Activated gamma-delta T cell treated with Interleukin-2 at 50 U/mL for 16 hours (primary cell): Measurements from ENCODE around the gene CFAP57.

Experiments used
- DNase-seq: peaks from one replicate; pipeline ENCODE4 v3.0.0-alpha.2; 2020

The CFAP57 gene

GRCh38 chr1:43279666-43280065 is 107.5 kb downstream of the CFAP57 start:
- no peak for DNase-seq

- DNase-seq, result no peak
Measured at GRCh38 chr1:43280692-43281091, 108.6 kb downstream of the CFAP57 start.

- DNase-seq, result no peak
Measured at GRCh38 chr1:43282220-43283195, 110.4 kb downstream of the CFAP57 start.

GRCh38 chr1:43284065-43284464 is 111.9 kb downstream of the CFAP57 start:
- no peak for DNase-seq

GRCh38 chr1:43284546-43285110 is 112.5 kb downstream of the CFAP57 start:
- no peak for DNase-seq

GRCh38 chr1:43285269-43285990 is 113.3 kb downstream of the CFAP57 start, which contains the start of gene C1orf210:
Gene C1orf210 (minus strand): TSS chr1:43285581. CDS start chr1:43283270, 2,311 bp downstream.
- DNase-seq, result no peak

- DNase-seq, result no peak
Measured at GRCh38 chr1:43286115-43286514, 114.0 kb downstream of the CFAP57 start.

GRCh38 chr1:43286533-43286932 is 114.4 kb downstream of the CFAP57 start:
- no peak for DNase-seq

- DNase-seq, result no peak
Measured at GRCh38 chr1:43288058-43288784, 116.1 kb downstream of the CFAP57 start.

- no peak for DNase-seq
Measured at GRCh38 chr1:43288785-43289706, 116.9 kb downstream of the CFAP57 start.

- DNase-seq, result no peak
Measured at GRCh38 chr1:43292216-43292615, 120.1 kb downstream of the CFAP57 start.

- no peak for DNase-seq
Measured at GRCh38 chr1:43292679-43293078, 120.5 kb downstream of the CFAP57 start.

- no peak for DNase-seq
Measured at GRCh38 chr1:43293176-43293575, 121.0 kb downstream of the CFAP57 start.

- DNase-seq, result no peak
Measured at GRCh38 chr1:43293896-43294760, 122.0 kb downstream of the CFAP57 start.

- DNase-seq, result no peak
Measured at GRCh38 chr1:43294761-43295160, 122.6 kb downstream of the CFAP57 start.

GRCh38 chr1:43296207-43296606 is 124.1 kb downstream of the CFAP57 start:
- DNase-seq, result no peak

- no peak for DNase-seq
Measured at GRCh38 chr1:43298055-43298454, 125.9 kb downstream of the CFAP57 start.

GRCh38 chr1:43299101-43299500 is 127.0 kb downstream of the CFAP57 start:
- no peak for DNase-seq

- no peak for DNase-seq
Measured at GRCh38 chr1:43300378-43301094, 128.4 kb downstream of the CFAP57 start, which contains the start of gene TIE1. Gene TIE1 (plus strand): TSS chr1:43300982. CDS start chr1:43301072, 90 bp downstream.

GRCh38 chr1:43302201-43302600 is 130.1 kb downstream of the CFAP57 start:
- DNase-seq, result no peak
